ENCODE results near the gene SLC22A15. TPM values are rescaled to one million over a fixed set of nuclear protein-coding genes. Genes with fewer than 3 reads are reported as not detected.
A peak's percentile ranks its signal among the peaks of the same experiment; 100 is the strongest.

Gene SLC22A15
- total RNA-seq, 2 donors from 2014 or later, result 1.1 to 1.2 TPM

DNA sequence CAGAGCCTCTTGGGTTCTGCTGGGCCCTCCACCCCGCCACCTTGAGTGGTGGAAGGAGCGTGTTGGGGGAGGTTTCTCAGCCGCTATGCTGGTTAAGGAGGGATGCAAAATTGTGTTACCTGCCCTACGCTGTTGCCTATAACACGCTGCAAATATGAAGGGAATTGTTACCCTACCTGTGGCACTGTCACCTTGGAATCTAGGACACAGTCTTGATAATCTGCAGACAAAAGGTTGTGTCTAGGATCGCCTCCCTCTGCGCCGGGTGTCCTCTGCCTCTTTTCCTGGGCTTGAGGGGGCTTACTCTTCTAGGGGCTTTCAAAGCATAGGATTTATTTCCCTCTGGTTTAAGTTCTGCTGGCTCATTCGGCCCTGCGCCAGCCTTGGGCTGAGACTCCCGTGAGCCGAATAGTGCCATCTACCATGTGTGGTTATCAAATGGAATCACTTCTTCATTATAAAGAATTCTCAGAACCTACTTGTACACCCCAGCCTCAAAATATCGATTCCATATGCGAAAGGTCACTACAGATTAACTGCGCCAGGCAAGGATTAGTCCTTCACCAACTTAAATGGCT lies 697 bp downstream of the SLC22A15 start:
- H3K9me3 ChIP-seq, result no peaks in the 10 kb centered on the region
- H3K9ac ChIP-seq (ENCODE audit: low read depth in 2 of 2, low read length in 2 of 2), result peak overlapping the region; percentile 52 to 61
- H3K4me3 ChIP-seq, result peak overlapping the region; percentile 60
- peak overlapping the region; percentile 40 for H3K27ac ChIP-seq
- no peaks in the 10 kb centered on the region for H3K27me3 ChIP-seq
- no peak for TF ChIP-seq CTCF (IDR thresholded peaks at IDR 0.05)
- H3K36me3 ChIP-seq, result no peaks in the 10 kb centered on the region
- intact Hi-C loops (cut with DNase I), result no loop called here
- H3K4me1 ChIP-seq, result no peaks in the 10 kb centered on the region
- no peak for DNase-seq

- no peaks in the 10 kb centered on the region for H3K27me3 ChIP-seq
- H3K4me3 ChIP-seq, result peak overlapping the region; percentile 60
- H3K9ac ChIP-seq (ENCODE audit: low read depth in 2 of 2, low read length in 2 of 2), result peak overlapping the region in 1 of 2 donors; percentile 61
- DNase-seq, result no peak
- intact Hi-C loops (cut with DNase I), result no loop called here
- H3K9me3 ChIP-seq, result no peaks in the 10 kb centered on the region
- no peaks in the 10 kb centered on the region for H3K36me3 ChIP-seq
- no peak for TF ChIP-seq CTCF (IDR thresholded peaks at IDR 0.05)
- H3K4me1 ChIP-seq, result no peaks in the 10 kb centered on the region
- H3K27ac ChIP-seq, result peak overlapping the region; percentile 40
Measured at GRCh38 chr1:115977499-115978258, 1.4 kb downstream of the SLC22A15 start.

DNA sequence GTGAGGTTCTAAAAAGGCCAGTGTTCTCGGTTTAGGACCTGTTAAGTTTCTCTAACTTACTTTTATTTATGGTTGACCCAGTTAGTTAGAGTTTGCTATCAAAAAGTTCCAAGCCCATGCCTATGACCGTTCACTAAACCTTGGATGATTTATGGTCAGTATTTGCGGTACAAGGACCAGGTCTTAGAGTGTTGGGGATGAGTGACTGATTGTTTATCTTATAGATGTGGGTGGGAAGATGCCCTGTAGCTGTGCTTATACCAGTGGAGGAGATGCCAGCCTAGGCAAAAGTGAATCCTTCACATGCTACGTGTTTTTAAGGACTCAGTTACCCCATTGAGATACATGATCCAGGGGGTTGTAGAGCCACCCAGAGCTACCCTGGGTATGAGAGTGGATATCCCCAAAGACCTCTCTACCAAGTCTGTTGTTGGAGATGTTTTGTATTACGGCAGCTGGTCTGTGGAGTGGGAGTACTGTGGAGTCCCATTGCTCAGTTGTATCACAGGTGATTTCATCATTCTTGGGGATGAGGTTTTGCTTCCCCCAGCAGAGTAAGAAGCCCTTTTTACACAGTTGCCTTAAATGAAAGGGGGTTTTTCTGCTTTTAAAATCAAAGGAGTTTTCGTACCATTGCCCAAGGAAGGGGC lies 2.1 kb downstream of the SLC22A15 start:
- H3K9ac ChIP-seq (ENCODE audit: low read depth in 2 of 2, low read length in 2 of 2), result no peak overlapping the region
- H3K27me3 ChIP-seq, result no peaks in the 10 kb centered on the region
- no peak overlapping the region for H3K27ac ChIP-seq
- DNase-seq, result no peak
- no peaks in the 10 kb centered on the region for H3K36me3 ChIP-seq
- H3K9me3 ChIP-seq, result no peaks in the 10 kb centered on the region
- H3K4me3 ChIP-seq, result no peak overlapping the region
- no peak for TF ChIP-seq CTCF (IDR thresholded peaks at IDR 0.05)
- no peaks in the 10 kb centered on the region for H3K4me1 ChIP-seq
- intact Hi-C loops (cut with DNase I), result no loop called here

DNA sequence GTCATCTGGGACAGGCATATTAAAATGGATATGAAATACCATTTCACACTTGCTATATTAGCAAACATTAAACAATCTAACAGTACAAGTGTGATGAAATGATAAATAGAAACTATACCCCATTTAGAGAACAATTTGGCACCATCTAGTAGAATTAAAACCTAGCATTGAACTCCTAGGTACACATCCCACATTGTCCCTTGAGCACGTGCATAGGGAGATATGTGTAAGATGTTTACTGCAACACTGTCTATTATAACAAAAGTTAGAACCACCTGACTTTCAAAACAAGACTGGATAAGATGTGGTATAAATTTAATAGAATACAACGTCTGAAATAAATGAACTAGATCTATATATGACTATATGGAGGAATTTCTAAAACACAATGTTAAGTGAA lies 3.8 kb downstream of the SLC22A15 start:
- intact Hi-C loops (cut with DNase I), result loop anchor here (2.0 kb wide), 1 partner anchor 173 kb away; no protein-coding TSS in a partner anchor
- DNase-seq, result no peak
- no peaks in the 10 kb centered on the region for H3K27me3 ChIP-seq
- H3K36me3 ChIP-seq, result no peaks in the 10 kb centered on the region
- TF ChIP-seq CTCF (IDR thresholded peaks at IDR 0.05), result no peak
- no peak overlapping the region for H3K27ac ChIP-seq
- H3K9ac ChIP-seq (ENCODE audit: low read depth in 2 of 2, low read length in 2 of 2), result no peak overlapping the region
- no peaks in the 10 kb centered on the region for H3K9me3 ChIP-seq
- H3K4me1 ChIP-seq, result no peaks in the 10 kb centered on the region
- no peak overlapping the region for H3K4me3 ChIP-seq

GRCh38 chr1:115980998-115981993 lies 5.0 kb downstream of the SLC22A15 start:
- Histone ChIP-seq H3K9me3 (no peaks in the 10 kb centered on the region), H3K4me1 (no peaks in the 10 kb centered on the region), H3K36me3 (no peaks in the 10 kb centered on the region), H3K27ac (no peak overlapping the region), H3K9ac (ENCODE audit: low read depth in 2 of 2, low read length in 2 of 2) (no peak overlapping the region), H3K27me3 (no peaks in the 10 kb centered on the region), H3K4me3 (no peak overlapping the region)
- intact Hi-C loops (cut with DNase I), result loop anchor here (2.0 kb wide), 1 partner anchor 174 kb away; no protein-coding TSS in a partner anchor
- peak; percentile 35 for DNase-seq
- TF ChIP-seq CTCF (IDR thresholded peaks at IDR 0.05), result peak; percentile 55
